Thoracic aorta (tissue), 2 donors: Measurements from ENCODE around the gene PKP4. TPM values are rescaled to one million over a fixed set of nuclear protein-coding genes. Genes with fewer than 3 reads are reported as not detected.
"Not testable (repeated sequence)": the region's sequence is repeated elsewhere in the genome, so short reads cannot be mapped to it uniquely, and the experiment has no call there.

Source experiments
- ATAC-seq: fragments of 150-250 bp; one replicate; pipeline ENCODE4 v1.8.0; 2017; ENCODE audit warnings: low read depth; ENCODE audit not compliant: insufficient number of reproducible peaks, low FRiP score
- DNase-seq: peaks from one replicate; pipeline ENCODE4 v3.0.0-alpha.2; 2020; ENCODE audit warnings: low spot score
- H3K27ac ChIP-seq, 2 donors: fragments of 200-600 bp; sonication (generic); 1 replicate in 1 of 2; 2 replicates in 1 of 2; pipeline ENCODE4 v1.5.1; 2016; ENCODE audit warnings: mild to moderate bottlenecking in 2 of 2, moderate library complexity in 2 of 2
- H3K27me3 ChIP-seq: fragments of 200-600 bp; sonication (generic); replicated peaks from 2 replicates; pipeline ENCODE4 v1.6.0; 2016; ENCODE audit warnings: mild to moderate bottlenecking; ENCODE audit not compliant: insufficient read depth
- H3K36me3 ChIP-seq: fragments of 200-600 bp; sonication (generic); one replicate; pipeline ENCODE4 v1.5.1; 2016
- H3K4me1 ChIP-seq, 2 donors: fragments of 200-600 bp; sonication (generic); 1 replicate in 1 of 2; 2 replicates in 1 of 2; pipeline versions ENCODE4 v1.5.1 to v1.6.0; 2016; ENCODE audit warnings: low read depth in 2 of 2, mild to moderate bottlenecking in 1 of 2; ENCODE audit not compliant: control insufficient read depth in 1 of 2
- H3K4me3 ChIP-seq: fragments of 200-600 bp; sonication (generic); 2 replicates; pipeline ENCODE4 v1.5.1; 2016; ENCODE audit warnings: mild to moderate bottlenecking
- H3K9me3 ChIP-seq: fragments of 200-600 bp; sonication (generic); 2 replicates; pipeline ENCODE4 v1.5.1; 2016
- CTCF ChIP-seq: fragments of 200-600 bp; sonication (generic); IDR thresholded peaks from one replicate; pipeline ENCODE4 v1.5.1; 2019; ENCODE audit warnings: antibody characterized with exemption
- total RNA-seq, 2 donors: library from RNA; depleted of rRNA; stranded (reverse); fragments of >200 nt; gene quantifications; one replicate each; pipeline versions ENCODE4 v1.1.0 to v1.2.3, GENCODE V29; 2016

Gene PKP4
- total RNA-seq, 2 donors from 2014 or later, result 28.0 to 49.1 TPM

GRCh38 chr2:158690823-158691222, 234.1 kb downstream of the PKP4 start:
- Histone ChIP-seq H3K36me3 (no peaks in the 10 kb centered on the region), H3K27ac (no peak overlapping the region), H3K4me3 (no peak overlapping the region), H3K4me1 (no peaks in the 10 kb centered on the region), H3K27me3 (no peaks in the 10 kb centered on the region), H3K9me3 (no peaks in the 10 kb centered on the region)
- no peak for TF ChIP-seq CTCF
- DNase-seq (no peak), ATAC-seq (no peak)

GRCh38 chr2:158691619-158692018, 234.9 kb downstream of the PKP4 start:
- no peak for DNase-seq
- Histone ChIP-seq H3K27ac (no peak overlapping the region), H3K4me3 (no peak overlapping the region), H3K36me3 (no peaks in the 10 kb centered on the region), H3K27me3 (no peaks in the 10 kb centered on the region), H3K4me1 (no peaks in the 10 kb centered on the region), H3K9me3 (no peaks in the 10 kb centered on the region)
- no peak for ATAC-seq
- TF ChIP-seq CTCF, result no peak

GRCh38 chr2:158692372-158693103, 235.8 kb downstream of the PKP4 start:
- no peaks in the 10 kb centered on the region for H3K4me1 ChIP-seq
- H3K36me3 ChIP-seq, result no peaks in the 10 kb centered on the region
- TF ChIP-seq CTCF, result no peak
- DNase-seq (no peak), ATAC-seq (no peak)
- H3K27ac ChIP-seq, result no peak overlapping the region
- no peak overlapping the region for H3K4me3 ChIP-seq
- no peaks in the 10 kb centered on the region for H3K9me3 ChIP-seq
- no peaks in the 10 kb centered on the region for H3K27me3 ChIP-seq

- ATAC-seq (no peak), DNase-seq (no peak)
- no peaks in the 10 kb centered on the region for H3K27me3 ChIP-seq
- H3K36me3 ChIP-seq, result no peaks in the 10 kb centered on the region
- no peaks in the 10 kb centered on the region for H3K9me3 ChIP-seq
- no peak overlapping the region for H3K27ac ChIP-seq
- no peak for TF ChIP-seq CTCF
- H3K4me3 ChIP-seq, result no peak overlapping the region
- no peaks in the 10 kb centered on the region for H3K4me1 ChIP-seq
These were observed 236.7 kb downstream of the PKP4 start for GRCh38 chr2:158693476-158693875.

- Histone ChIP-seq H3K36me3 (no peaks in the 10 kb centered on the region), H3K4me1 (no peaks in the 10 kb centered on the region), H3K9me3 (no peaks in the 10 kb centered on the region), H3K4me3 (no peak overlapping the region), H3K27ac (no peak overlapping the region), H3K27me3 (no peaks in the 10 kb centered on the region)
- ATAC-seq (no peak), DNase-seq (no peak)
- no peak for TF ChIP-seq CTCF
These were observed 238.6 kb downstream of the PKP4 start for GRCh38 chr2:158695305-158695704.

- H3K36me3 ChIP-seq, H3K9me3 ChIP-seq, H3K27me3 ChIP-seq, H3K4me3 ChIP-seq, H3K4me1 ChIP-seq, ATAC-seq, H3K27ac ChIP-seq, DNase-seq: not testable (repeated sequence)
These were observed 239.0 kb downstream of the PKP4 start for GRCh38 chr2:158695744-158696143.
